ENCODE data around the gene THUMPD3. TPM values are rescaled to one million over a fixed set of nuclear protein-coding genes. Genes with fewer than 3 reads are reported as not detected.
A peak's percentile ranks its signal among the peaks of the same experiment; 100 is the strongest.

The THUMPD3 gene
- total RNA-seq, 2 donors from 2014 or later: 46.2 to 53.9 TPM

DNA sequence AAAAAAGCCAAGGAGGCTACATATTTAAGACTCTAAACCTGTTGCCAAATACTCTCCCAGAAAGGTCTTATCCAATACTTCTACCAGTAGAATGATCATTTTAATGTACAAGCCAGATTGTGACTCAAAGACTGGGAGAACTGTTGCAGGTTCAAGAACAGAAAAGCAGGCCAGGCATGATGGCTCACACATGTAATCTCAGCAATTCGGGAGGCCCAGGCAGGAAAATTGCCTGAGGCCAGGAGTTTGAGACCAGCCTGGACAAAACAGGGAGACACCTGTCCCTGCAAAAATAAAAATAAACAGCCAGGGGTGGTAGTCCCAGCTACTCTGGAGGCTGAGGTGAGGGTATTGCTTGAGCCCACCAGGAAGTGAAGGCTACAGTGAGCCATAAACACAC lies 17.8 kb upstream of the THUMPD3 start:
- no peak for ATAC-seq (replicated peaks)
- Mint-ChIP-seq H3K27ac (no peak overlapping the region), H3K27me3 (no peaks in the 10 kb centered on the region), H3K9me3 (no peaks in the 10 kb centered on the region), H3K36me3 (ENCODE audit: low read depth) (no peaks in the 10 kb centered on the region), H3K4me1 (peaks cover 14% of the 10 kb centered on the region), H3K4me3 (no peak overlapping the region)

DNA sequence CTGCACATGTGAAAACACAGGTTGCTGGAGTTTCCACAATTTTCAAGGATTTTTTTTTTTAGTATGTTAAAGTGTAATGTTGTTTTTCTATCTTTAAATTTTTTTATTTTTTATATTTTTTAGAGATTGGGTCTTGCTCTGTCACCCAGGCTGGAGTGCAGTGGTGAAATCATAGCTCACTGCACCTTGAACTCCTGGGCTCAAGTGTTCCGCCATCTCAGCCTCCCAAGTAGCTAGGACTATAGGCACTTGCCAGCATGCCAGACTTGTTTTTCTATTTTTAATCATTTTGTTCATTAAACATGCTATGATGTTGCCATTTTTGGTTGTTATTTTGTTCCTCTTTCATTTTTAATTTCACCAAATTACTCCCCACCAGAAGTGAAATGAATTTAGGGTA lies 16.7 kb upstream of the THUMPD3 start:
- ATAC-seq (replicated peaks): no peak
- Mint-ChIP-seq H3K27me3 (no peaks in the 10 kb centered on the region), H3K4me1 (peaks cover 14% of the 10 kb centered on the region), H3K9me3 (no peaks in the 10 kb centered on the region), H3K27ac (no peak overlapping the region), H3K4me3 (no peak overlapping the region), H3K36me3 (ENCODE audit: low read depth) (no peaks in the 10 kb centered on the region)

DNA sequence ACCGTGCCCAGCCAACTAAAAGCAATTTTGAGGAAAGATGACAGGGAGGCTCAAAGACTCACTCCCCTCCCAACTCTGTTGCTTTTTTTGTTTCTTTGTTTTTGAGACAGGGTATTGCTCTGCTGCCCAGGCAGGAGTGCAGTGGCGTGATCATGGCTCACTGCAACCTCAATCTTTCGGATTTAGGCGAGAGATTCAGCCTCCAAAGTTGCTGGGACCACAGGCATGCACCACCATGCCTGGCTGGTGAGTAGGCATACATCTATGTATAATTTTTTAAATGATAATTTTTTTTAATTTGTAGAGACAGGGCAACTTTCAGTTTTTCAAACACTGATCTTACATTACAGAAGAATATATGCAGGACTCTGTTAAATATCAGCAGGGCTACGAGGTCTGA lies 15.8 kb upstream of the THUMPD3 start:
- Mint-ChIP-seq H3K4me1 (peaks cover 14% of the 10 kb centered on the region), H3K27ac (no peak overlapping the region), H3K27me3 (no peaks in the 10 kb centered on the region), H3K9me3 (no peaks in the 10 kb centered on the region), H3K4me3 (no peak overlapping the region), H3K36me3 (ENCODE audit: low read depth) (no peaks in the 10 kb centered on the region)
- no peak for ATAC-seq (replicated peaks)

DNA sequence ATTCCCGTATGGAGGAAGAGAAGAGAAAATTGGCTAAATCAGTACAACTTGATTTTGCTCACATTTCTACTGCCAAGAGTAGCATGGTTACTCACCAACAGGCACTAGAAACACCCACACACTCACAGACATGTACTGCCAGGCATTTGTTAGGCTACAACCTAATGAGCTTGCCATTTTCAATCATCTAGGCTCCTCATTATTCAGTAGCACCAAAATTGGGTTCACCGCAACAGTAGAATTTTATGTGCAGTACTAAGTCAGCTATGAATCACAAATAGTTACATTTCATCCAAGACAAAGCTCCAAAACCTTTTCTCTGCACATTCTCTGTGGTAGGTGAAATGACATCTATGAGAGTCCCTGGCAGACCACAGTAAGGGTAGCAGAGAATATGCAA lies 15.0 kb upstream of the THUMPD3 start:
- Mint-ChIP-seq H3K9me3 (no peaks in the 10 kb centered on the region), H3K27ac (peak overlapping the region; percentile 73), H3K27me3 (no peaks in the 10 kb centered on the region), H3K36me3 (ENCODE audit: low read depth) (no peaks in the 10 kb centered on the region), H3K4me3 (peak overlapping the region; percentile 32), H3K4me1 (peaks cover 14% of the 10 kb centered on the region)
- ATAC-seq (replicated peaks): peak; percentile 91

DNA sequence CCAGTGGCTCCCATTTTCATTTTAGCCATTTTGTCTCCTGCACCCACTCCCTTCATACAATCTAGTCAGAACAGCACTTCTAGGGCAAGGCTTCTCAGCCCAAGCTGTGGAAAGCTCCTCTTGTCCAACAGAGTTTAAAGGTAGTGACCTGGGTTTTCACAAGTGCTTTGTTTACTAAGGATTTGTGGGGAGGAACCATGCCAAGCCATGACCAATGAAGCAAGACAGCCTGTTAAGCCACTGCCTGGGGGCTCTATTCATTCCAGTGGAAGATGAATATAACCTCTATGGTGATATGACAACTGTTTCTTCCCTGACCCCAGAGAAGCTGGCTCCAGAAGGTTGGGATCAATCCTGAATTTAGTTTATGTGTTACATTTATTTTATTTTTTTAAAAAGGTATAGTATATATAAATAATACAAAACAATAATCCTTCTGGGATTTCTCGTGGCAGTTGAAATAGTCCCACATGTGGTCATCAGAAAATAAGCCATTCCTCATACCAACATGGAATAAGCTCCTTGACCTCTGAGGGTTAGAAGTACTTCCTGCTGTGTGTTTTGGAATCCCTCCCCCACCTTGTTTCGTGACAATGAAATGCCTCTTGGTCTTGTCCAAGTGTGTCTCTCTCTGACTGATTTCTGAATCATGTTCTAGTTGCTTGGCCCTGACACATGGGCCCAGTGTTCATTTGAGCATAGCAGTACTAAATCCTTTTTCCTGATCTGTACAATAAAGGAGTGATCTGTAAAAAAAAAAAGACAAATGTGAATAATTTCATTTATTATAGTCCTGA lies 13.3 kb upstream of the THUMPD3 start:
- Mint-ChIP-seq H3K27ac (peak overlapping the region; percentile 63), H3K36me3 (ENCODE audit: low read depth) (peaks cover 1% of the 10 kb centered on the region), H3K4me3 (no peak overlapping the region), H3K4me1 (peaks cover 25% of the 10 kb centered on the region), H3K9me3 (no peaks in the 10 kb centered on the region), H3K27me3 (no peaks in the 10 kb centered on the region)
- ATAC-seq (replicated peaks): no peak

DNA sequence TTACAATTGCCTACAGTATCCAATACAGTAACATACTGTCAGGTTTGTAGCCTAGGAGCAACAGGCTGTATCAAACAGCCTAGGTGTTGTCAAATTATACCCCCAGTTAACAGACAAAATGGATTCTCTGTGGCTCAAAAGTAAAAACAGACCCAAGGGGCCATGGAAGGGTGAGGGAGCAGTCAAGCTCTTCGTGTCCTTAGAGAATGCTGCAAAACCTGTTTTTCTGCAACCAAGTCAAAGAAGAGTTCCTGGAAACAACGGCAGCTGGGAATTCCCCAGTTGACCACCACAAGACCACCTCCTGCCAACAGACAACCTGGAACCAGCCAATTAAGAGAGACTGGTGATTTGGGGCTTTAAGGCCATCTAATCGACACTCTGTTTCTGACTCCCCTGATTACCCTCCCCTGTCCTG lies 11.1 kb upstream of the THUMPD3 start:
- Mint-ChIP-seq H3K4me1 (peaks cover 36% of the 10 kb centered on the region), H3K27me3 (no peaks in the 10 kb centered on the region), H3K9me3 (no peaks in the 10 kb centered on the region), H3K4me3 (no peak overlapping the region), H3K36me3 (ENCODE audit: low read depth) (peaks cover 5% of the 10 kb centered on the region), H3K27ac (no peak overlapping the region)
- ATAC-seq (replicated peaks): no peak

DNA sequence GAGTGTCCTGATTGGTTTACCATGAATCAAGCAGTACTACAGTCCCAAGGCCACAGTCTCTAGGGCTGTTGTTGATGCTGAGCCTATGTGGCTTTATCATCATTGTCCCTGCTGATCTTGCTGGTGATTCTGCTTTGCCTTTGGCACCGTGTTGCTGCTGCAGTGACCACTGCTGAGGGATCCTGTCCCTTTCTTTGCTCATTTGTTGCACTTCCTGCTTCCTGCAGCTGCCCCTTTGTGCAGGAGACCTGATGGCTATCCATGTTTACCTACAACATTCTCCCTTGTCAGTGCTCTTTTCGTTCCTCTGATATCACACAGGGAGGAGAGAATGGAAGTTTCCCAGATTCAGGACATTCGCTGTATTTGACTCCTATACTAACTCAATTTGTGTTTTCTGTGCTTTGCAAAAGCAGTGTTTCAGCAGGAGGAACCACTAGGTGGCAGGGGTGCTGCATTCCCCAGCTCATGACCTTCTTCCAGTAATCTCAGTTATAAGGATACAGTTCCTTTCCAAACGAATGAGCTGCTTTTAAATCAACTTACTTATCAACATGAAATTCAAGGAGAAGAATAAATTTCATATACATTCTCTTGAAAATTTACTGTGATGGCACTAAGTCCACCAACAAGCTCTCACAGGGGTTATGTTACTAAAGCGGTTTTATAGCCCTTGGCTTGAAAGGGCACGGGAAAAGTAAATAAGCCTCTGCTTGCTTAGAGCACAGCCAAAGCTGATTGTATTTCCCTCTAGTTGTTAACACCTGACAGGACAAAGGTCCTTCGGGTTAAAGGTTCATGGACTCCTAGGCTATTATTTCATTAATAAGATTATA lies 9.7 kb upstream of the THUMPD3 start:
- Mint-ChIP-seq H3K4me1 (peaks cover 28% of the 10 kb centered on the region), H3K27ac (peak overlapping the region; percentile 15), H3K36me3 (ENCODE audit: low read depth) (peaks cover 5% of the 10 kb centered on the region), H3K4me3 (no peak overlapping the region), H3K27me3 (no peaks in the 10 kb centered on the region), H3K9me3 (no peaks in the 10 kb centered on the region)
- ATAC-seq (replicated peaks): no peak

DNA sequence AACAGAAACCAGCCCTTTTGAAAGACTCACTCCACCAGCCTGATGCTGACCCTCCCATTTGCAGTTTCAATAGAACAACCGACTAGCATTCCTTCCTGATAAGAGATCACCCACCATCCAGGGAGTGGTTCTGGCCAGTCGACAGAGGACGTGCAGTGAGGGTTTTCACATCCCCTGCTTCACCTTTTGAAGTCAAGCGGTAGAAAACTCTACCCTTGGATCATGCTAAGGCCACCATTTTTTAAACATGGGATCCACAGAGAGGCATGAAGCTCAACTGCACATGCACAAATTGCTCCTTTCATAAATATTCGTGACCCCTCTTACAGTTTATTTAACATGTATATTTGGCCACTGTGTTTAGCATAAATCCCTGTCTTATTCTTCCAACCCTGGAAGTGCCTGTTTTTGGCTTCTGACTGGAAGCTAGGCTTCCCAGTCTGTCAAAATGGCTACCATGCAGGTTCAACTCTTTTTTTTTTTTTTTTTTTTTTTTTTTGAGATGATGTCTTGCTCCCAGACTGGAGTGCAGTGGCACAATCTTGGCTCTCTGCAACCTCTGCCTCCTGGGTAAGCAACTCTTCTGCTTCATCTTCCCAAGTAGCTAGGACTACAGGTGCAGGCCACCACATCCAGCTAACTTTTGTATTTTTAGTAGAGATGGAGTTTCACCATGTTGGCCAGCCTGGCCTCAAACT lies 1.0 kb upstream of the THUMPD3 start:
- peaks cover 36% of the 10 kb centered on the region for H3K36me3 Mint-ChIP-seq (ENCODE audit: low read depth)
- H3K27ac Mint-ChIP-seq: peak overlapping the region; percentile 99
- H3K9me3 Mint-ChIP-seq: no peaks in the 10 kb centered on the region
- H3K27me3 Mint-ChIP-seq: no peaks in the 10 kb centered on the region
- H3K4me1 Mint-ChIP-seq: no peaks in the 10 kb centered on the region
- ATAC-seq (replicated peaks): no peak
- peak overlapping the region; percentile 99 for H3K4me3 Mint-ChIP-seq

DNA sequence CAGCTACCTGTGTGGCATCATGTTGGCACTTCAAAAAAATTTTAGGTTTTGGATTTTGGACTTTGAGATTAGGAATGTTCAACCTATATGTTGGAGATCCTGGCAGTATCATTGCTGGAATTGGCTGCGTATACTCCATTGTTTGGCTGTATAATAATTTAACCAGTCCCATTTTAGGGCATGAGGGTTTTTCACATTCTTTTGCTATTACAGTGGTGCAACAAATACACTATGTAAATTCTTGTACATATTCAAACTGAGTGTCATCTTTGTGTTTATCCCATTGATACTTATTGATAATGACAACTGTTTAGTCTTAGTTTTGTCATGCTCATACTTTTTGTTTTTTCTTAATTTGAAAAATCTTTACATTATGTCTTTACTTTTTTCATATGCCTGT lies 6.7 kb downstream of the THUMPD3 start:
- peaks cover 100% of the 10 kb centered on the region for H3K36me3 Mint-ChIP-seq (ENCODE audit: low read depth)
- no peak overlapping the region for H3K27ac Mint-ChIP-seq
- no peaks in the 10 kb centered on the region for H3K9me3 Mint-ChIP-seq
- no peaks in the 10 kb centered on the region for H3K4me1 Mint-ChIP-seq
- H3K27me3 Mint-ChIP-seq: no peaks in the 10 kb centered on the region
- H3K4me3 Mint-ChIP-seq: no peak overlapping the region
- ATAC-seq (replicated peaks): no peak

DNA sequence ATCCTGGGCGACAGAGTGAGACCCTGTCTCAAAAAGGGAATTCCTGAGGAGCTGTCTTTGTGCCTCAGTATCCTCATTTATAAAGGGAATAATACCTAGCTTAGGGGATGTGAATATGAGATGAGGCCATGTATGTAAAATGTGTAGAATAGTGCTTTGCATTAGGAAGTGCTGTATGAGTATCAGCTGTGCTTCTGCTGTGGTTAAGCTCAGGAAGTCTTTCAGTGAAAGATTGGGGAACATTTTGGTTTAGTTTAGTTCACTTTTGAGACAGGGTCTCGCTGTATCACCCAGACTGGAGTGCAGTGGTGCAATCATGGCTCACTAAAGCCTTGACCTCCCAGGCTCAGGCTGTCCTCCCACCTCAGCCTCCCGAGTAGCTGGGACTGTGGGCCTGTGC lies 10.6 kb downstream of the THUMPD3 start:
- no peak overlapping the region for H3K27ac Mint-ChIP-seq
- H3K4me3 Mint-ChIP-seq: no peak overlapping the region
- ATAC-seq (replicated peaks): no peak

DNA sequence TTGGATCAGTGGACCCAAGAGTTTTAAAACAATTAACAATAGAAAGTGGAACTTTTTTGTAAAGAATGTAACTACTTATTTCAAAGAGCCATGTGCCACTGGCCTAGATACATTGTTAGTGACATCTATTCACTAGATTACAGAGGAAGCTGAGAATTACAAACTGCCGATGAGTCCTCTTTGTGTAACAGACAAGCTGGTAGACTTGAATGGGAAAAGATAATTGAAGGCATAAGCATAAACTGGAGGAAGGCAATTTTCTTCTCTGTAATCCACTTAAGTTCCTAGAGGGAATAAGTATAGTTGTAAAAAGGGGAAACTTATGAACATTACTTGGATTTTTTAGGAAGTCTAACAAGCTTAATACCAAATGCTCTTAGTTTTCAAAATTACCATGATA lies 15.1 kb downstream of the THUMPD3 start:
- peaks cover 28% of the 10 kb centered on the region for H3K4me1 Mint-ChIP-seq
- H3K9me3 Mint-ChIP-seq: no peaks in the 10 kb centered on the region
- H3K27ac Mint-ChIP-seq: peak overlapping the region; percentile 23
- peaks cover 100% of the 10 kb centered on the region for H3K36me3 Mint-ChIP-seq (ENCODE audit: low read depth)
- H3K27me3 Mint-ChIP-seq: no peaks in the 10 kb centered on the region
- no peak overlapping the region for H3K4me3 Mint-ChIP-seq
- no peak for ATAC-seq (replicated peaks)

More for the DNA sequence above, 10.6 kb downstream of the THUMPD3 start:
- Mint-ChIP-seq H3K9me3 (no peaks in the 10 kb centered on the region), H3K4me1 (peaks cover 19% of the 10 kb centered on the region), H3K36me3 (ENCODE audit: low read depth) (peaks cover 100% of the 10 kb centered on the region), H3K27me3 (no peaks in the 10 kb centered on the region)

DNA sequence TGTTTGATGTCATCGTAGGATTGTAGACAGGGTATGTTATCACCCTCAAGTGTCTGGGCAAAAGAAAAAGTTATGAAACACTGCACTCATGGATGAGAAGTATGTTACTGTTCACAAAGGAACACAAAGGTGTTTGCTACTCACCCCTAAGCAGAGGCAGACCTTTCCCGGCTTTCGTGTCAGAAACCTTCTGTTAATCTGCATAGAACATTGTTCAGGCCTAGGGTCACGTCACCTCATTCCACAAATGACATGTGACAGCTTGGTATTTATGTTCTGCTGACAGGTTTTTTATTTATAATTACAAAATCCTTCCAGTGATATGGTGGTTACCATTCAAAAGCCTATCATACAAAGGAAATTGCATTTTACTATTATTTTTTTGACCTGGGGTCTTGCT lies 16.5 kb downstream of the THUMPD3 start:
- H3K36me3 Mint-ChIP-seq (ENCODE audit: low read depth): peaks cover 100% of the 10 kb centered on the region

DNA sequence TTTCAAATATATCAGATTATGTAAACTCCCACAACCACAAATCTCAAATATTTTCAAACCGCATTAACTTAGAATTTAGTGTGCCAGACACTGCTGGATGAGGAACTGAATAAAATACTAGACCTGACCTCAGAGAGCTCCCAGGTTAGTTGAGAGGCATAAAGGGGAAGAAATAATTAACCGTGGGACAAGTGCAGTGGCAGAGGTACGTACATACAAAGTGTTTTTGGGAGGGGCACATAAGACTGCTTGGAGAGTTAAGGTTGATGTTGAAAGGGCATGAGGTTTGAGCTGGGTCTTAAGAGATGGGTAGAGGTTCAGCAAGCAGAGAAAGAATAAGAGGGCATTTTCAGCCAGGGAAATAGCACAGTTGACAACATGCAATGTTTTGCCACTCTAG lies 17.2 kb downstream of the THUMPD3 start:
- H3K36me3 Mint-ChIP-seq (ENCODE audit: low read depth): peaks cover 100% of the 10 kb centered on the region
- peaks cover 28% of the 10 kb centered on the region for H3K4me1 Mint-ChIP-seq
- no peaks in the 10 kb centered on the region for H3K9me3 Mint-ChIP-seq
- no peak overlapping the region for H3K4me3 Mint-ChIP-seq
- H3K27ac Mint-ChIP-seq: peak overlapping the region; percentile 14
- ATAC-seq (replicated peaks): no peak
- H3K27me3 Mint-ChIP-seq: no peaks in the 10 kb centered on the region

More for the DNA sequence above, 16.5 kb downstream of the THUMPD3 start:
- Mint-ChIP-seq H3K9me3 (no peaks in the 10 kb centered on the region), H3K27me3 (no peaks in the 10 kb centered on the region), H3K4me3 (no peak overlapping the region), H3K27ac (no peak overlapping the region), H3K4me1 (peaks cover 28% of the 10 kb centered on the region)
- no peak for ATAC-seq (replicated peaks)

DNA sequence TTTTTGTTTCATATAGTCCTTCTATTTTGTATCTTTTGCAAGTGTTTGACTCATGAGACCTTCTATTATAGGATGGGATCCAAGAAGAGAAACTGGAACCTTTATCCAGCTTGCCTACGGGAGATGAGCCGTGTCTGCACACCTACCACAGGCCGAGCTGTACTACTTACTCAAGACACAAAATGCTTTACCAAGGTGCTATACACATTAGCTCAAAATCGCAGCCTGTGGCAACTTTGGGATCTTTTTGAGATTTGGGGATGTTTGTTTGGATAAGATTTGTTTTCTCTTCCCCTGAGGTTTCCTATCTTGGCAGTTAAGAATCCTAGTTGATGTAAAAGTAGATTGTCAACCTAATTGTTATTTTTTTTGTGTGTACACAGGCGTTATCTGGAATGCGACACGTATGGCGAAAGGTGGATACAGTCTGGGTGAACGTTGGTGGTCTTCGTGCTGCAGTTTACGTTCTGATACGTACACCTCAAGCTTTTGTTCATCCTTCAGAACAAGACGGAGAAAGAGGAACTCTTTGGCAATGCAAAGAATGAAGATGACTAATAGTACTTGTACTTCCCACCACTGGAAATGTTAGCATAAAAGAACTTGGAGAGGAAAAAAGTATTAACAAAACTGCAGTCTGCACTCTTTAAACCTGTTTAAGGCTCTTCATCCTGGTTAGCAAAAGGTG lies 21.4 kb downstream of the THUMPD3 start:
- ATAC-seq (replicated peaks): no peak
- H3K4me3 Mint-ChIP-seq: no peak overlapping the region
- H3K27ac Mint-ChIP-seq: no peak overlapping the region
- peaks cover 9% of the 10 kb centered on the region for H3K4me1 Mint-ChIP-seq
- no peaks in the 10 kb centered on the region for H3K9me3 Mint-ChIP-seq
- peaks cover 100% of the 10 kb centered on the region for H3K36me3 Mint-ChIP-seq (ENCODE audit: low read depth)
- H3K27me3 Mint-ChIP-seq: no peaks in the 10 kb centered on the region
